NB4 (cell line): Measurements from ENCODE around the gene LIAS.

Experiments
- CTCF ChIP-seq: IDR thresholded peaks from one replicate; pipeline ENCODE4 v1.5.1; 2012; ENCODE audit warnings: low read depth, low read length
- POLR2A ChIP-seq: IDR thresholded peaks from 2 replicates; pipeline ENCODE4 v1.6.1; 2011; ENCODE audit warnings: mild to moderate bottlenecking; ENCODE audit not compliant: insufficient read length; ENCODE audit errors: extremely low read depth

DNA sequence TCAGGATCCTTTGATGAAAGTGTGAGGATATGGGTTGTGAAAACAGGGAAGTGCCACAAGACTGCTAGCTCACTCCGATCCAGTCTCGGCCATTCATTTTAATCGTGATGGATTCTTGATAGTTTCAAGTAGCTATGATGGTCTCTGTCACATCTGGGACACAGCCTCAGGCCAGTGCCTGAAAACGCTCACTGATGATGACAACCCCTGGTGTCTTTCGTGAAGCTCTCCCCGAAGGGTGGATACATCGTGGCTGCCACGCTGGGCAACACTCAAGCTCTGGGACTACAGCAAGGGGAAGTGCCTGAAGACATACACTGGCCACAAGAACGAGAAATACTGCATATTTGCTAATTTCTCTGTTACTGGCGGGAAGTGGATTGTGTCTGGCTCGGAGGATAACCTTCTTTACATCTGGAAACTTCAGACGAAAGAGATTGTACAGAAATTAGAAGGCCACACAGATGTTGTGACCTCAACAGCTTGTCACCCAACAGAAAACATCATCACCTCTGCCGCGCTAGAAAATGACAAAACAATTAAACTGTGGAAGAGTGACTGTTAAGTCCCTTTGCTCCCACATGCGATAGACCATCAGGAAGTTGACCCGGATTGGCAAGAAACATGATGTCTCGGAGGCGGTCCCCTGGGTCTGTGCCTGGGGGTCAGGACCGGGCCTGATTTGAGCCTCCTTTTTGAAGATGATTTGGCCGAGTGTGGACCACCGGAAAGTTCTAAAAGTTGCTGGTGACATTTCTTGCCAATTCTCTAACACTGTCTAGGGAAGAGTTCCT is 22.2 kb downstream of the LIAS start:
- no peak for TF ChIP-seq CTCF
- TF ChIP-seq POLR2A = no peak
